LHCN-M2 (cell line): ENCODE measurements around the gene IFT74. TPM values are rescaled to one million over a fixed set of nuclear protein-coding genes. Genes with fewer than 3 reads are reported as not detected.

Experiments used
- DNase-seq: peaks from one replicate; pipeline ENCODE4 v3.0.0-alpha.2; 2012; ENCODE audit warnings: low read depth
- polyA plus RNA-seq: library from polyadenylated mRNA; unstranded; fragments of >200 nt; gene quantifications from one replicate; pipeline ENCODE4 v1.2.1, GENCODE V29; 2012; ENCODE audit warnings: missing spikeins
- total RNA-seq: library from RNA; depleted of rRNA; stranded (reverse); fragments of >200 nt; gene quantifications from 2 replicates; pipeline ENCODE4 v1.2.3, GENCODE V29; 2014; rRNA removed

Gene IFT74
- 21.0 and 26.8 TPM in 2 replicates for total RNA-seq
- polyA plus RNA-seq = 5.3 TPM

DNA sequence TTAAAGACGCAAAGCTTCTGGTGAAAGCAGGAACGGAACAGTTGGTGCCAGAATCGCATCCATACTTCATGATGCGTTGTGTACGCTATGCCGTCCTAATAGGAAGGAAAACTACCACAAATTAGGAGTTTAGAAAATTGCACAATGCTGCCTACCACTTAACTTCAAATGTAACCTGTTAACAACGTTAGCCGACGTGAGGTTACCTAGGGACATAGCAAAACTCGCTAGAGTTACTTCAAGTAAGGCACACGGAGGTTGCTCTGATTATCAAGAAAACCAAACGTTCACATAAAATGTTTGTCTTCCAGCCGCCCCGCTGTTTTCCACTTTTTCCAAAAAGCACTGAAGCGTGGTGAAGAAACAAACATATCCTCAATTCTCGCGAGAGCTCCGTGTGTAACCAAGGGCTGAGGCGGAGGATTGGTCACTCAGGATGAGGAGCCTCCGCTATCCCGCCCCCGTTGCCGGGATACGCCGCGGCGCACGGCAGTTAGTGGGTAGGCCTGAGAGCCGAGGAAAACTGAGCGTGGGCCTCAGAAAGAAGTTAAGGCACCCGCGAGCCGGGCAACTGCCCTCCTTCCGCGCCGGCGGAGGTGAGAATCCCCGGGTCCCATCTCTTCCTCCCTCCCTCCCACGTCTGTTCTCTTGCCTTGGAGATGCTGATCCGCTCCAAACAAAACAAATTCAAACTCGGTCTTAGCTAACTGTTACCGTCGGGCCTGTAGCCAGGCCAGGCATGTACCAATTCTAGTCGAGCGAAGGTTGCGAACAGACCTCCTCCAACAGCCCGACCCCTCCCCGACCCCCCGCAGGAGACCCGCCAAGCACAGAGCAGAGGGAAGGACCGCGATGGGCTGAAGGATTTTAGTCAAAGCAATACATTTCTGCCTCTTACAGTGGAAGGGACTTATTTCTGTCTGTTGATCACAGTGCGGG, at the start of gene IFT74:
TSS of gene IFT74 (plus strand) at position 492 of the 939 bp plus-strand sequence. CDS start 5,556 bp downstream, outside the sequence.
- peak; percentile 99 for DNase-seq

DNA sequence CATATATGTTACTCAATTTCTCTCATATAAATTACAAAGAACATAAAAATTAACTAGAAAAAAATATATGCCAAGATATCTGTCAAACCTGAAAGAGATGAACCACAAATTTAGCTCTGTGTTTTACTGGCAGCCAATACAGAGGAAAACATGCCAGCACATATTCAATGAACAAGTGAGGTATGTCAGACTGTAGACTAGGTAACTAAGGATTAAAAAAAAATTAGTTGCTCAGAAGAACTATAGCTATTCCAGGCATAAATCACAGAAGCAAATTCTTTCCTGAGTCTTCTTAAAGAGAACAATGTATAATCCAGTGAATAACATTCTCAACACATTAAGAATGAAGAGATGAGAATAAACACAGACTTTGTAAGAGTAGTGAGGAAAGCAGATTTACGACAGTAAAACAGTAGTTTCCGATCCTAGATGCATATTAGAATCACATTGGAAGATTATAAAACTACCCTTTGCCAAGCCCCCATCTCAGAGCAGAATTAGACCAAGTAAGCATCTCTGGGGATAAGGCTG, 43.0 kb upstream of the IFT74 start:
- no peak for DNase-seq

DNA sequence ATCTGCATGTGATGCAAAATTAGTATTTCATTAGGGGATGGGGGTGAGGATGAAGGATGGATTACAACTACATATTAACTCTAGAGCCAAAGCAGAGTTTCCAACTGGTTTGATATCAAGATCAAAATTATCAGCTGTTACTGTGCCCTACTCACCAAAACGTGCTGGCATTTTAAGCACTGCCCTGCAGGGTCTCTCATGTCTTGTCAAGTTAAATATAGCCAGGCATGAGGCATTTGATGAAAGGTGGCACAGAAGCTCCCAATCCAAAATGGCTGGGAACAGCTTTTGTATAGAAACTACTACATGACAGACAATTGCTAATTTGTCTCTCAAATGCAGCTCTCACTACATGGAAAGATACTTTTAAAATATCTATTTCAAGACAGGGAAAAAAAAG, 36.5 kb upstream of the IFT74 start:
- no peak for DNase-seq

DNA sequence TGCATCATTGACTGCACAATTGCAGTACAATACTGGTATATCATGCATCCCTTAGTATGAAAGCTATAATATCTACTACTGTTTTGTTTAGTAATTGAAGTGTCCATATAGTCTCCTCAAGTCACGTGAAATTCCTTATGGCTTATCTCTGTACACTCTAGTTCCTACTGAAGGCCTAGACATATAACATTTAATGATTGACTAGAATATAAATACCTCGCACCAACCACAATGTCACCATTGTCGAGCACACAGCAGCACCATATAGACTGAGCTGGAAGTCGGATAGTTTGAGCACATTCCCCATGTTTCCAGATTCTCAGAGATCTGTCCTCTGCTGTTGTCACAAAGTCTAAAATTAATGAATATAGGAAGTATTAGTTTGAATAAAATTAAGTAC, 30.6 kb upstream of the IFT74 start:
- no peak for DNase-seq

DNA sequence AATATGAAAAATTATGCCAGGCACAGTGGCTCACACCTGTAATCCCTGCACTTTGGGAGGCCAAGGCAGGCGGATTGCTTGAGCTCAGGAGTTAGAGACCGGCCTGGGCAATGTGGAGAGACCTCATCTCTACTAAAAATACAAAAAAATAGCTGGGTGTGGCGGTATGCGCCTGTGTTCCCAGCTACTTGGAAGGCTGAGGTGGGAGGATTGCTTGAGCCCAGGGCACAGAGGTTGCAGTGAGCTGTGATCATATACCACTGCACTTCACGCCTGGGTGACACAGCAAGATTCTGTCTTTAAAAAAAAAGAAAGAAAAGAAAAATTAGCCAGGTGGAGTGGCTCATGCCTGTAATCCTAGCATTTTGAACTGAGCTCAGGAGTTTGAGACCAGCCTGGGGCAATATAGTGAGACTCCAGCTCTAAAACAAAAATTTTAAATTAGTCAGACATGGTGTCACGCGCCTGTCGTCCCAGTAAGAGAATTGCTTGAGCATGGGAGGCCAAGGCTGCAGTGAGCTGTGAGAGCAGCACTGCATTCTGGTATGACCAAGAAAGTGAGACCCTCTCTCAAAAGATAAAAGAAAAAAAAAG, 27.2 kb upstream of the IFT74 start:
- no peak for DNase-seq

DNA sequence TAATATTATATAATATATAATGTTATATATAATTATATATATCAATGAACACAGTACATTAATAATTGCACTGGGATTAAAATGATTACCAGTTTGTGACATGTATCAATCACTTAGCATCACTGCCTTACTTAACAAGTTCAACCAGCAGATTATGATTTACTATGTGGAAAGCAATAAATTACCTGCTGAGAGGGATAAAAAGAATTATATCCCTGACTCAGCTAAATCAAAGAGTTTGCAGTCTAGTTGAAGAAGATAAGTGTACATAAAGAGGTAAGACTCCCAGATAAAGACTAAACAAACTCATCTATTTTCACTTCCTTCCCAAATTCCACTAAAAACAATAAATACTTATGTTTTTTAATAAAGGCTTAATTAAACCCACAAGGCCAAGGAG, 20.4 kb upstream of the IFT74 start:
- DNase-seq = no peak

DNA sequence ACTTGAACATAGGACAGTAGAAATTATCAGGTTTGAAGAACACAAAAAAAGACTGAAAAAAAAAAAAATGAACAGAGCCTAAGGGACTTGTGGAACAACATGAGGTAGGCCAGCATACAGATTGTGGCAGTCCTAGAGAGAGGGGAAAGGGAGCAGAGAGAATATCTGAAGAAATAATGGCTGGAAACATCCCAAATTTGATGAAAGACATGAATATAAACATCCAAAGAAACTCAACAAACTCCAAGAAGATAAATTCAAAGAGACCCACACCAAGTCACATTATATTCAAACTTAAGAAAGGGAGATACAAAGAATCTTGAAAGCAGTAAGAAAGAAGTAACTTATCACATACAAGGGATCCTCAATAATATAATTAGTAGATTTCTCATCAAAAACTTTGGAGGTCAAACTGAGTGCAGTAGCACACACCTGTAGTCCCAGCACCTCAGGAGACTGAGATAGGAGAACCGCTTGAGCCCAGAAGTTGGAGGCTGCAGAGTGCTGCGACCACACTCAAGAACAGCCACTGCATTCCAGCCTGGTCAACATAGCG, 18.3 kb upstream of the IFT74 start:
- no peak for DNase-seq

DNA sequence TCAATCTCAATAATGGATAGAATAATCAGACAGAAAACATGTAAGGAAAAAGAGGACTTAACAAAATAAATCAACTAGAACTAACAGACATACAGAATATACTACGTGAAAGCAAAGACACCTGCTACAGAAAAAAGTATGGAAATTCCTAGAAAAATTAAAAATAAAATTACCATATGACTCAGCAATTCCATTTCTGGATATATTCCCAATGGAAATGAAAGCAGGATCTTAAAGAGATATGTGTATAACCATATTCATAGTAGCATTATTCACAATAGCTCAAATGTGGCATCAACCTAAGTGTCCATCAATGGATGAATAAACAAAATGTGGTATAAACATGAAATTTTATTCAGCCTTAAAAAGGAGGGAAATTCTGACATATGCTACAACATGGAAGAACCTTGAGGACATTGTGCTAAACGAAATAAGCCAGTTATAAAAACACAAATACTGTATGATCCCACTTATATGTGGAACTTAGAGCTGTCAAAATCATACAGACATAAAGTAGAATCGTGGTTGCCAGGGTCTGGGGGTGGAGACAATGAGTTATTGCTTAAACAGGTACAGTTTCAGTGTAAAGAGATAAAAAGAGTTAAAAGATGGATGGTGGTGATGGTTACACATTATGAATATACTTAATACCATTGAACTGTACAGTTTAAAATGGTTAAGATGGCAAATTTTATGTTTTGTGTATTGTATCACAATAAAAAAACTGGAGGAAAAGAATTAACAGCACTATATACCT, 16.1 kb upstream of the IFT74 start:
- DNase-seq = peak; percentile 11

DNA sequence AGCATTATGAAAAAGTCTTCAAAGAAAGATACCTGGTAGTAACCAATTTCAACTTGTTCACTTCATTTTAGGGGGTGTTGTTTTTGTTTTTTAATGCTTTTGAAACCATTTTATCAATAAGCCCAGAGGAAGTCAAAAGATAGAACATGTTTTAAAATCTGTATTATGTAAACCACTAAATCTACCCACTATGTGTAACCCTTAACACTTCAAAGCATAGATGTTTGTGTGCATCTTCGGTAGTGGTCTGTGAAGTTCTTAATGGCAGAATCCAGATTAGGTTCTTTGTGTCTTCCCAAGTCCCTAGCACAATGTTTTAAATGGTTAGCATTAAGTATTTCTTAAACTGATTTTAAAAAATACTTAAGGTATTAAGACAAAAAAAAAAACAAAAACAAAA, 15.4 kb upstream of the IFT74 start:
- DNase-seq = no peak

DNA sequence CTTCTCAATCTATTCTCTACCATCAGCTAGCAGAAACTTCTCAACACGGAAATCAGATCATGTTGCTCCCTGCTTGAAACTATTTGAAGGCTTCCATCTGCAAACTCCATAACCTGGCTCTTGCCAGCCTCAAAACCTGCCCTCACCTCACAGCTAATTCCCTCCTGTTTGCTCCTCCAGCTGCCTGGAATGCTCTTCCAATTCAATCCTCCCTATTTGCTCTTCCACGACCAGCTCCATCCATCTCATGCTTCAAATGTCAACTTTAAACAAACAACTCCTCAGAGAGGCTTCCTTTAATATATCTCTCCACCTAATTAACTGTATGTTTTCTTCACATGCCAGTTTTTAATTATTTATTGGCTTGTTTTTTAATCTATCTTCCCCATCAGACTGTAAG, 10.6 kb upstream of the IFT74 start:
- DNase-seq = no peak

DNA sequence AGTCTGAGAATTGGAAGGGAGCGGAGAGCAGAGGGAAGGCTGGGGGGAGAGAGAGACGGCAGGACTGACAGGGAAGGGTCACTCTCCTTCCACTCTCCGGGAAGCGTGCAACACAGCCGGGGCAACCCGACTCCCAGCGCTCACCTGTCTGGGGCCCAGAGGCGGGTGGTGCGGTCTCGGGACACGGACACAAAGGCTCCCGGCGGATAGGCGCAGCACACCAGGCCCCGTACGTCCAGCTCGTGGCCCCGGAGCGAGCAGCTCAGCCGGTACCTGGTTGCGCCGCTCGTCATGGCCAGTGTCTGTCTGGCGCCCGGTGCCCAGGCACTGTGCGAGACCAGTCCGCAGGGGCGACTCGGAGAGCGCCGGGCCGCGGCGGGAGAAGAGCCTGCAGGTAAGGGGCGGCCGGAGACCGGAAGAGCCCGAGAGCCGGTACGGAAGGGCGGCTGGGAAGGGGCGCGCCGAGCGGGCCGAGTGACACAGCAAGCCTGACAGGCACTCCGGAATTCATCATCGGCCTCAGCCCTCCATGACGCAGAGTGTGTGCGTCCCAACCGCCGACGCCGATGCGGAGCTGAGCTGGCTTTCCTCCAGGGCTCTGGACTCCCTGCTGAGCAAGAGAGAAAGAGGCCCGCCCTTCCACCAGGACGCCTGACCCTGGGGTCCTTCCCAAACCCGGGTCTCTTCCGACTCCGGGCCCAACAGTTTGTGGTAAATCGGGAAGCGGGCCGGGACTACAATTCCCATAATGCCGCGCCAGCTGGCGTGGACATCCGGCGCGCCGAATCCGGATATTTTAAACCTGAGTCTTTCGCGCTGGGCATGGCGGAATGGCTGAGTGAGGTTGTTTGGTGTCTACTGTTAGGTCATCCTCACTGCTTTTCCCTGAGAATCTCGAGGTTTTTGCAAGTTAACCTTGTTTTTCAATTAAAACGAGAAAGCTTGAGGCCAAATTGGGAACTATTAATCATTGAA, 9.2 kb upstream of the IFT74 start, which contains the start of gene PLAA:
TSS of gene PLAA (minus strand) at position 490 of the 975 bp plus-strand sequence. CDS start at position 293, 197 bp downstream.
- peak; percentile 90 for DNase-seq

DNA sequence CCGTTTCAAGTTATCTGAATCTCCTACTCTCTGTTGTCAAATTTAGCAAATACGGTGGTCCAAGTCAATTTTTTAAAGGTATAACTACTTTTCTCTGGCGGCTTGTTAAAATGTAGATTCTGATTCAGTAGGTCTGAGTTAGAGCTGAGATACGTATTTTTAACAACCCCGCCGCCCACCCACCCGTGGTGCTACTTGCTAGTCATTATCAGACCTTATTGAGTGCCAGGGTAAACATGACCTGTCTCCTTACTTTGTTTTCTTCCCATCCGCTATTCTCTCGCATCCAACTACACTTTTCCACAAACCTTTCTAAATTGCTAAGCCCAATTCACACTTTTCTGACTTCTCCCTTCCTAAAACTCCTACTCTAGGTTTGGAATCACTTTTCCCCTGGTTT, 8.5 kb upstream of the IFT74 start:
- no peak for DNase-seq

DNA sequence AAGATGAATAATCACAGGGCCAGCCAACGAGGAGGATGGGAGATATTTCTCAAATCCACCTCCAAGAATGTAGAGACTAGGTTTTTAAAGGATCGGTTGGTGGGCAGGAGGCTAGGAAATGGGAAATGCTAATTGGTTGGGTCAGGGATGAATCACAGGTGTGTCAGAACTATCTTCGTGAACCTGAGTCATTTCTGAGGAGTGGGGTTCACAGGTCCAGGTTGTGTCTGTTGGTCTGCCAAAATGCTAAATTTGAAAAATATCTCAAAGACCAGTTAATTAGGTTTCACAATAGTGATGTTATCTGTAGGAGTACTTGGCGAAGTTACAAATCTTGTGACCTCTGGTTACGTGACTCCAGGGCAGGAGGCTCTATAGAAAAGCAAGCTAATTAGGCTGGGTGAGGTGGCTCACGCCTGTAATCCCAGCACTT, 6.6 kb upstream of the IFT74 start:
- no peak for DNase-seq

DNA sequence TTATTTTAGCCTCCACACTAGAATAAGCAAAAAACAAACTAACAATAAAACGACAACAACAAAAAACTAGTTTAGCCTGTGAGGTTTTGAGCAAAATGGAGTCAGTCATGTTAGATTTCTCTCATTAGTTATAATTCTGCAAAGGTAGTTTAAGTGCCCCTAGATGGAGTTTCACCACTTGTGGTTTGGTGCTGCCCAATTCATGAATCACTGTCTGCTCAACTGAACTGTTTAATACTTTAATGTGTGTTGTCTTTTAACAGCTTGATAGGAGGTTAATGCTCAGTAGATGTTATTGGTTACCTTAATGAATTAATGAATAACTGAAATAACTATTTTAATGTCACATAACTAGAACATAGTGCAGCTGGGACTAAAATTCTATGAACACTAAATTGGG, 5.7 kb upstream of the IFT74 start:
- no peak for DNase-seq

DNA sequence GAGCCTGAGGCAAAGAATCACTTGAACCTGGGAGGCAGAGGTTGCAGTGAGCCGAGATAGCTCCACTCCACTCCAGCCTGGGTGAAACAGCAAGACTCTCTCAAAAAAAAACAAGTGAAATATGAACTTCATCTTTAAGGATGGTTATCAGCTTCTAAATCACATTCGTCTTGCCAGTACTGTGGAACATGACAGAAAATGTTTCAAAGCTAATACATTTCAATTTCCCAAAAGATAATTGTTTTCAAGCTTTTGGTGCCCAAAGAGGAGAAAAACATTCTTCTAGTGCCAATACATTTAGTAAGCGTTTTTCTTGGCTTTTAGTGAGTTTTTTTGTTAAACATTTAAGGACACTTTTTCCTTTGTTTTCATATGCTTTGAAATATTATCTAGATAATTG, 4.4 kb upstream of the IFT74 start:
- DNase-seq = no peak

DNA sequence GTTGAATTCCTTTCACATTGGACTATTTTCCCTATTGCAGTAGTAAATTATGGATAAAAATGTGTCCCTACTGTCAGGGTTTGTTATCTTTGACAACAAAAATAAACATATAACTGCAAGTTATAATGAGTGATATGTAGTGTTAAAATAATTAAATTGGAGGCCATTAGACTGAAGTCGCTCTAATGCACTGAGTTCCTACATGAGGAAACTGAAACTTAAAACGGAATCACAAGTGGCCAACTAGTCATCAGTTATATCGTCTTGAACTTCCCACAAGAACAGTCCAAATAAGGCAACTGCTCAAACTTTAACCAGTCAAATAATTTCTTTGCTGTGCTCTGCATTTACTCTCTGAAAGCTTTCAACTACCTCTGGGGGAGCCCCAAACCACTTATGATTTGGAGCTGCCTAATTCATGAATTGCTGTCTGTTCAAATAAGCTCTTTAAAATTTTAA, 2.1 kb upstream of the IFT74 start:
- peak; percentile 66 for DNase-seq

DNA sequence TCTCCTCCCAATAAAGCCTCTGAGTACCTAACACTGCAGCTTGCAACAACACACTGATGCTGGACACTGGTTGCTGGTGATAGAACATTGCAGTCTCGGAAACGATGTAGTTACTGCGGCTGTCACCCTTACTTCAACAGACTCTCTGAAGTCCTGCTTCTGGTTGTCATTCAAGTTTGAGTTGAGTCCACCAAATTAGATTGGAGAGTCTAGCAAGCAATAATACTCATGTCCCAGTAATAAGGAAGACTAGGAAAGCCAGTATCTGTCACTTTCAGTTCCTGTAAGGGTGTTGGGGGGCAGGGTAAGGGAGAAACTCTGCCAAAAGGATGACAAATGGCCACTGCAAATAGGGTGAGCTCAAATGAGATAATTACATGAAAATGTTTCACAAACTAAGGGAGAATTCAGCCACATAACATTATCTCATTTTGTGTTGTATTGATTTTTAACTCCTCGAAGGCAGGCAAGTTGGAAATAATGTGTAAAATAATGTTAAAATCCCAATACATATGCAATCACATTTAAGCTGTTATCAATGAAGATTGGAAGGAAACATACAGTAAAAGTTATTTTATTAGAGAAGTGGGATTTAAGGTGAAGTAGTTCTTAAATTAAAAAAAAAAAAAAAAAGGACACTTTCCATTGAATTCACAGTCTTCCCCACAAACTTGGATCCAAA, 849 bp upstream of the IFT74 start:
- peak; percentile 32 for DNase-seq

DNA sequence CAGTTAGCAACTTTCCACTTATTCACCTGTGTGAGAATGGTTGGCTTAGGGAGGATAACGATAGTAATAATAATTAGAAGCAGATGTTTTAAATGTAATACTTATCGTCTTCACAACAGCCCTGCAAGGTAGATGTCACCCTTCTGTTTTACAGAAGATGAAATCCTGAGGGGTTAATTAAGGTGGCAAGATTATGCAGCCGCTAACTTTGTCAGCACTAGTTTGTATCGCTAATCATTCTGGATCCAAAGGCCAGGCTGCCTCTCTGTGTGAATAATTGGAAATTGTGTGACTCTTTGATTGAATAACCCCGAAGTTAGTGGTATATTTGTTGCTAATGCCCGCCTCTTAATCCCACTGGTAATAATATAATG, 635 bp downstream of the IFT74 start:
- no peak for DNase-seq

DNA sequence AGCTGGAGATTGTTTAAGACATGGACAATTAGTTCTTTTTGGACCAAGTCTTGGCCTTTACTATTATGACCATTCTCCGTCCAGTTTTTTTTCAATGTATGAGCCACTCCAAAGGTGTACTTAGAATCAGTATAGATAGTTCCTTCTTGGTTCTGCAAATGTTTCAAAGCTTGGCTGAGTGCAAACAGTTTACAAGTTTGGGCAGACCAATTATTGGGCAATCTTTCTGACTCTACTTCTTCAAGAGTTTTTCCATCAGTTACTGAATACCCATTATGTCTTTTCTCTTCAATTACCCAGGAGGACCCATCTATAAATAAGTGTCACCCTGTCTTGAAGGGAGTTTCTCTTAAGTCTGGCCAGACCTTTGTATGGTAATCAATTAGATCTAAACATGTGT, 15.5 kb downstream of the IFT74 start:
- no peak for DNase-seq

DNA sequence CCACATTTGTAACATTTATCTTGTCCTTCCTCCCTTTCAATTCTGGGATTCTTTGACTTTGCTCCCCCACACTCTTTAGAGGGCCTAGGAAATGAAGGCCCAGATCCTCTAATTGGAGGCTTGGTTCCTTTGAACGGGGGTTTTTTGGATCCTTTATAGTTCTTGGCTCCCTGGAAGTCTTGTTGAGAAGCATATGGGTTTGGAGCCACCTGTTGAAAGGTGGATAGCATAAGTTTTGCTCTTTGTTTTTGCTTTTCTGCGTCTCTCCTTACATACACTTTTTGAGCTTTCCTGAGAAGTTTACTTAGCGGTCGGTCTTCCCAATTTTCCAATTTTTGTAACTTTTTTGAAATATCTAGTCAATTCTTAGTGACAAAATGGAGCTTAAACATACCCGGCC, 17.8 kb downstream of the IFT74 start:
- DNase-seq = no peak
